C4-2B (cell line): Measurements from ENCODE around the gene TRNP1.

Experiments used
- ZFX ChIP-seq: fragments of 450-650 bp; IDR thresholded peaks from 2 replicates; pipeline ENCODE4 v1.6.1; 2017
- TF ChIP-seq, protein P1 (sequence below): fragments of 450-650 bp; conservative IDR thresholded peaks from 2 replicates; pipeline ENCODE4 v1.5.1; 2017; ENCODE audit warnings: mild to moderate bottlenecking

DNA sequence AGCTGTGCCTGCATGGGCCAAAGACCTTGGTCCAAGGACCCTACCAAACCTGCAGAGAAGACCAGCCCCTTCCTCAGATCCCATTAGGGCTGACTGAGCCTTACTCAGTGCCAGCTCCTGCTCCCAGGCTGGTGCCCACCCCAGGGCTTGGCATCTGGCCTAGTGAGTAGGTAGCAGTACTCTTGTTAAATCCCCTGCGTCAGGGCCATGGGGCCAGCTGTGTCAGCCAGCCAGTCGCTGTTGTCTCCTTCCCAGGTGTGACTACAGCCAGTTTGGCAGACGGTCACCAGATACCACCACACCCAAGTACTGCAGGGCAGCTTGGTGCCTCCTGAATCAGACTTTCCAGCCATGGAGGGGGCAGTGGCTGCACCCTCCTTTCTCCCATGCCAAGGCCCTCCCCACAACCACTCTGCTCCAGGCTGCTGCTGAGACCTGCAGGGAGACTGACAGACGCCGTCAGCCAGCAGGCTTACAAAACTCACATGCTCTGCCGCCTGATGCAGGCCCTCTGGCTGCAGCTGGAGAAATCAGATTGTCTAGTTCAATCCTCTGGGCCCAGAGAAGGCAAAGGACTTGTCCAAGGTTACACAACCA is 16.2 kb downstream of the TRNP1 start:
- TF ChIP-seq, protein P1, sequence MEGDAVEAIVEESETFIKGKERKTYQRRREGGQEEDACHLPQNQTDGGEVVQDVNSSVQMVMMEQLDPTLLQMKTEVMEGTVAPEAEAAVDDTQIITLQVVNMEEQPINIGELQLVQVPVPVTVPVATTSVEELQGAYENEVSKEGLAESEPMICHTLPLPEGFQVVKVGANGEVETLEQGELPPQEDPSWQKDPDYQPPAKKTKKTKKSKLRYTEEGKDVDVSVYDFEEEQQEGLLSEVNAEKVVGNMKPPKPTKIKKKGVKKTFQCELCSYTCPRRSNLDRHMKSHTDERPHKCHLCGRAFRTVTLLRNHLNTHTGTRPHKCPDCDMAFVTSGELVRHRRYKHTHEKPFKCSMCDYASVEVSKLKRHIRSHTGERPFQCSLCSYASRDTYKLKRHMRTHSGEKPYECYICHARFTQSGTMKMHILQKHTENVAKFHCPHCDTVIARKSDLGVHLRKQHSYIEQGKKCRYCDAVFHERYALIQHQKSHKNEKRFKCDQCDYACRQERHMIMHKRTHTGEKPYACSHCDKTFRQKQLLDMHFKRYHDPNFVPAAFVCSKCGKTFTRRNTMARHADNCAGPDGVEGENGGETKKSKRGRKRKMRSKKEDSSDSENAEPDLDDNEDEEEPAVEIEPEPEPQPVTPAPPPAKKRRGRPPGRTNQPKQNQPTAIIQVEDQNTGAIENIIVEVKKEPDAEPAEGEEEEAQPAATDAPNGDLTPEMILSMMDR = no peak
- TF ChIP-seq ZFX = no peak
